AG04450 (cell line): ENCODE measurements around the gene LIMA1. TPM values are rescaled to one million over a fixed set of nuclear protein-coding genes. Genes with fewer than 3 reads are reported as not detected.
A peak's percentile ranks its signal among the peaks of the same experiment; 100 is the strongest.

Experiments
- CTCF ChIA-PET: fragments of 300-600, 350-600 bp; formaldehyde crosslinking; extraction: SDS; loops from one replicate; lab custom pipeline; 2022; ENCODE audit warnings: antibody characterized with exemption, inconsistent platforms; lab: Charles Lee
- POLR2A ChIA-PET: fragments of 350-600 bp; formaldehyde crosslinking; extraction: SDS; loops from one replicate; lab custom pipeline; 2021; ENCODE audit warnings: antibody characterized with exemption, inconsistent platforms; lab: Yijun Ruan, JAX
- DNase-seq: peaks from one replicate; pipeline ENCODE4 v3.0.0-alpha.2; 2011; ENCODE audit warnings: low read depth, low spot score
- H3K27ac ChIP-seq: one replicate; pipeline ENCODE4 v1.5.1; 2012; ENCODE audit warnings: low read depth, low read length, control low read depth
- H3K27me3 ChIP-seq: one replicate; pipeline ENCODE4 v1.6.0; 2012; ENCODE audit warnings: low read length; ENCODE audit not compliant: control insufficient read depth, insufficient read depth
- H3K4me3 ChIP-seq: 2 replicates; pipeline ENCODE4 v1.5.1; 2011; ENCODE audit warnings: mild to moderate bottlenecking, low read depth, low read length, control low read depth
- H3K9me3 ChIP-seq: 2 replicates; pipeline ENCODE4 v1.5.1; 2012; ENCODE audit warnings: low read length; ENCODE audit not compliant: control insufficient read depth, insufficient read depth
- CTCF ChIP-seq: IDR thresholded peaks from 2 replicates; pipeline ENCODE4 v1.5.1; 2011; ENCODE audit warnings: low read depth, low read length, control low read depth, inconsistent platforms
- polyA plus RNA-seq: library from polyadenylated mRNA; depleted of rRNA; stranded (reverse); fragments of >200 nt; gene quantifications from 2 replicates; pipeline ENCODE4 v1.2.3, GENCODE V29; 2011; rRNA removed
- small RNA-seq: library from RNA; depleted of rRNA; stranded (forward); fragments of <200 nt; gene quantifications from one replicate; pipeline ENCODE3, GENCODE V24; 2012; ENCODE audit warnings: low read depth; ENCODE audit not compliant: insufficient read length

The LIMA1 gene
- polyA plus RNA-seq, 1 experiment, result 218 TPM

- Histone ChIP-seq H3K4me3 (no peak overlapping the region), H3K9me3 (no peaks in the 10 kb centered on the region), H3K27ac (no peak overlapping the region), H3K27me3 (no peaks in the 10 kb centered on the region)
- ChIA-PET CTCF (interaction anchor here (1.2 to 2.5 kb wide), 2 partner anchors 15 to 187 kb away, joined by 3 to 10 read pairs; partner anchors contain the start of gene COX14), POLR2A (interaction anchor here (0.6 to 0.8 kb wide), 2 partner anchors 14 to 15 kb away, joined by 3 read pairs; partner anchors contain the start of gene COX14)
- TF ChIP-seq CTCF, result no peak
- no peak for DNase-seq
Measured at GRCh38 chr12:50127546-50127945, 155.8 kb downstream of the LIMA1 start.

Small RNAs within 50 kb of the gene (small RNA-seq; reads per million reads assigned to genes)
- 3.5 reads per million, percentile 30 among the genes with 10 or more reads in this experiment for gene MIR1293
- gene RNU6-1093P, result not detected

Other genes starting within 250 kb of the LIMA1 start
- gene ASIC1, start 225.9 kb downstream of the LIMA1 start, polyA plus RNA-seq, result 9.9 and 10.2 TPM in 2 replicates
- 57.2 and 65.1 TPM in 2 replicates for gene SMARCD1, start 198.2 kb downstream of the LIMA1 start, polyA plus RNA-seq
- 0.04 and 0.05 TPM in 2 replicates for gene GPD1, start 179.5 kb downstream of the LIMA1 start, polyA plus RNA-seq
- gene COX14, start 171.3 kb downstream of the LIMA1 start, polyA plus RNA-seq, result 77.0 and 90.6 TPM in 2 replicates
- 76.1 and 83.3 TPM in 2 replicates for gene CERS5, start 116.2 kb downstream of the LIMA1 start, polyA plus RNA-seq
- not detected in 2 replicates for gene FAM186A, start 113.1 kb upstream of the LIMA1 start, polyA plus RNA-seq
- 19.6 and 25.5 TPM in 2 replicates for gene LARP4, start 117.4 kb upstream of the LIMA1 start, polyA plus RNA-seq
- 18.9 and 22.0 TPM in 2 replicates for gene DIP2B, start 221.5 kb upstream of the LIMA1 start, polyA plus RNA-seq